22Rv1 (cell line): ENCODE results near the gene SREBF2.

Experiments used
- ZFX ChIP-seq: fragments of 450-650 bp; IDR thresholded peaks from 2 replicates; pipeline ENCODE4 v1.6.1; 2017; ENCODE audit warnings: antibody characterized with exemption, borderline replicate concordance
- TF ChIP-seq, protein P1 (sequence below): fragments of 450-650 bp; IDR thresholded peaks from 2 replicates; pipeline ENCODE4 v1.5.1; 2017; ENCODE audit warnings: mild to moderate bottlenecking

DNA sequence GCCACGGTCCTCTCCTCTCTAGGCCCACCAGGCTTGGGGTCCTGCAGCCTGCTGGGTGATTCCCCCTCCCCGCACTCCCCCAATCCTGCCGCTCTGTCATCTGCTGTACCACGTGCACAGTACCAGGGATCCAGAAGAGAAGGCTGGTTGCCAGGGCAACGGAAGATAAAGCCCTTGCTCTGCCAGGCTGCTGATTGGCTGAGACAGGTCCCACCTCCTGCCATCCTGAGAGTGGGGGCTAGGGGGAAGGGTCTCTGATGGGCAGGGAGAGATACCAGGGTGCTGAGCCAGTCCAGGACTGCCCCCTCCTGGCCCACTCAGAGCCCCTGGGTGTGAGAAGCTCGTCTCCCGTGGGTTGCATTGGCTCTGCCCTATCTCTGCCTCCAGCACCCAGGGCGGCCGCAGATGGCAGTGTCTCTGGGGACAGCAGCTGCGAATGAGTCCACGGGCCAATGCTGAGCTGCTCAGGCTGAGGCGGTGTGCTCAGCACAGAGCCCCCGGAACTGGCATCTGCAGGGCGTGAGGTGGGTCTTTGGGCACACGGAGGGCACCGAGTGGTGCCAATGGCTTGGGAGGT lies 119.1 kb downstream of the SREBF2 start, which contains the start of gene SMIM45:
- TF ChIP-seq, protein P1, sequence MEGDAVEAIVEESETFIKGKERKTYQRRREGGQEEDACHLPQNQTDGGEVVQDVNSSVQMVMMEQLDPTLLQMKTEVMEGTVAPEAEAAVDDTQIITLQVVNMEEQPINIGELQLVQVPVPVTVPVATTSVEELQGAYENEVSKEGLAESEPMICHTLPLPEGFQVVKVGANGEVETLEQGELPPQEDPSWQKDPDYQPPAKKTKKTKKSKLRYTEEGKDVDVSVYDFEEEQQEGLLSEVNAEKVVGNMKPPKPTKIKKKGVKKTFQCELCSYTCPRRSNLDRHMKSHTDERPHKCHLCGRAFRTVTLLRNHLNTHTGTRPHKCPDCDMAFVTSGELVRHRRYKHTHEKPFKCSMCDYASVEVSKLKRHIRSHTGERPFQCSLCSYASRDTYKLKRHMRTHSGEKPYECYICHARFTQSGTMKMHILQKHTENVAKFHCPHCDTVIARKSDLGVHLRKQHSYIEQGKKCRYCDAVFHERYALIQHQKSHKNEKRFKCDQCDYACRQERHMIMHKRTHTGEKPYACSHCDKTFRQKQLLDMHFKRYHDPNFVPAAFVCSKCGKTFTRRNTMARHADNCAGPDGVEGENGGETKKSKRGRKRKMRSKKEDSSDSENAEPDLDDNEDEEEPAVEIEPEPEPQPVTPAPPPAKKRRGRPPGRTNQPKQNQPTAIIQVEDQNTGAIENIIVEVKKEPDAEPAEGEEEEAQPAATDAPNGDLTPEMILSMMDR: no peak
- no peak for TF ChIP-seq ZFX
